HG03439 (cell line): ENCODE data around the gene HYAL2.

Source experiments
- ATAC-seq: cut with Tn5 transposase; IDR thresholded peaks from one replicate; pipeline ENCODE4 v1.9.1; 2021; ENCODE audit warnings: mild to moderate bottlenecking, moderate library complexity; ENCODE audit not compliant: unreplicated experiment

The HYAL2 gene

GRCh38 chr3:50322386-50323091 lies at the start of gene HYAL2:
TSS of gene HYAL2 (minus strand) at chr3:50322745. CDS start at chr3:50320489, 2,256 bp downstream.
- no peak for ATAC-seq

- ATAC-seq, result no peak
Measured at GRCh38 chr3:50371133-50371685, 48.7 kb upstream of the HYAL2 start.

- ATAC-seq, result no peak
Measured at GRCh38 chr3:50370594-50370993, 48.0 kb upstream of the HYAL2 start.

GRCh38 chr3:50369012-50369670 lies 46.6 kb upstream of the HYAL2 start:
- ATAC-seq, result no peak

GRCh38 chr3:50365842-50366220 lies 43.3 kb upstream of the HYAL2 start:
- no peak for ATAC-seq

GRCh38 chr3:50365080-50365841 lies 42.7 kb upstream of the HYAL2 start:
- peak; percentile 94 for ATAC-seq

- ATAC-seq, result peak; percentile 6
Measured at GRCh38 chr3:50364573-50365079, 42.1 kb upstream of the HYAL2 start.

GRCh38 chr3:50359760-50360110 lies 37.2 kb upstream of the HYAL2 start:
- peak; percentile 11 for ATAC-seq

- ATAC-seq, result peak; percentile 95
Measured at GRCh38 chr3:50358911-50359759, 36.6 kb upstream of the HYAL2 start, which contains the start of gene TMEM115. TSS of gene TMEM115 (minus strand) at chr3:50359521. CDS start at chr3:50359063, 458 bp downstream.

GRCh38 chr3:50358355-50358910 lies 35.9 kb upstream of the HYAL2 start:
- no peak for ATAC-seq

- ATAC-seq, result no peak
Measured at GRCh38 chr3:50357481-50357880, 34.9 kb upstream of the HYAL2 start.

GRCh38 chr3:50356553-50356952 lies 34.0 kb upstream of the HYAL2 start:
- no peak for ATAC-seq

- no peak for ATAC-seq
Measured at GRCh38 chr3:50355829-50356552, 33.4 kb upstream of the HYAL2 start.

GRCh38 chr3:50354850-50355249 lies 32.3 kb upstream of the HYAL2 start:
- no peak for ATAC-seq

GRCh38 chr3:50354186-50354764 lies 31.7 kb upstream of the HYAL2 start:
- no peak for ATAC-seq

GRCh38 chr3:50353245-50354004 lies 30.9 kb upstream of the HYAL2 start:
- ATAC-seq, result no peak

GRCh38 chr3:50352781-50353180 lies 30.2 kb upstream of the HYAL2 start:
- ATAC-seq, result no peak

GRCh38 chr3:50351323-50351697 lies 28.8 kb upstream of the HYAL2 start:
- ATAC-seq, result no peak
